NCI-H1694 (cell line): ENCODE data around the gene LRRFIP2.
"Not testable (repeated sequence)": the region's sequence is repeated elsewhere in the genome, so short reads cannot be mapped to it uniquely, and the experiment has no call there.

Experiments
- DNase-seq: peaks from one replicate; lab custom pipeline; 2025; lab: John Stamatoyannopoulos, UW

LRRFIP2 gene

GRCh38 chr3:37174532-37175126 lies at the start of gene LRRFIP2:
TSS of gene LRRFIP2 (minus strand) at chr3:37174582. CDS start at chr3:37148983, 25,599 bp downstream.
- DNase-seq = no peak

DNA sequence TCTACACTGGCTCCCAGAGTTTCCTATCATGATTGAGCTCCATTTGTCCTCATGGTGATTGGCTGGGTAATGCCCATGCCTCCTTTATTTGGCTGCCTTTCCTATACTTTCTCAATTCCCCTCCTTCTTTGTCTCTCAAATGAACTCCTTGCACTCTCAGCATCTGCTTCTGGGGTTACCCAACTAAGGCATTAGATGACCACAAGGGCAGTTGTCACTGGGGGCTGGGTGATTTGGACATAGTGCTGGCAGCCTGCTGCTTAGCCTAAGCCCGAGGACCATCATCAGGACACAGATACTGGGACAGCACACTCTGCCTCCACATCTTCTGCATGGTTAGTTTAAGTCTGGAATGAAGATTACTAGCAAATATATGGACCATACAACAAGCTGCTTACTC lies 49.2 kb upstream of the LRRFIP2 start:
- DNase-seq = no peak

DNA sequence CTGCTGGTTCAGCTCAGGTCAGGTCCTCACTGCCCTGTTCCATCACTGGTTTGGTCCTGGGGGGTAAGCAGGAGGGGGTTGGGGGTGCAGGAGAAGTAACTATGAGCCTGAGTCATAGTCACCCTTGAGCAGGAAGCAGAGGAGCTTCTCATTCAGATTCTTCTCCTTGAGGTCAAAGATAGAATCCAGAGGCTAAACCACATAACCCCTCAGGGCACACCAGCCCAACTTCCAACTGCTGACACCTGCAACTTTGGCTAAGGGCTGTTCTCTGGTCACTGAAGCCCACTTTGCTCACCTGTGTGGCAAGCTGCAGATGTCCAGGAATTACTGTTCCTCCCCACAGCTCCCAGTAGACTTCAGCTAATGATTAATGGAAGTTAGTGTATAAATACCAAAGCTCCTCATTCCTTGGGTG lies 48.8 kb upstream of the LRRFIP2 start:
- DNase-seq = no peak

GRCh38 chr3:37222542-37222941 lies 48.2 kb upstream of the LRRFIP2 start:
- DNase-seq = not testable (repeated sequence)

GRCh38 chr3:37221407-37221806 lies 47.0 kb upstream of the LRRFIP2 start:
- DNase-seq = no peak

DNA sequence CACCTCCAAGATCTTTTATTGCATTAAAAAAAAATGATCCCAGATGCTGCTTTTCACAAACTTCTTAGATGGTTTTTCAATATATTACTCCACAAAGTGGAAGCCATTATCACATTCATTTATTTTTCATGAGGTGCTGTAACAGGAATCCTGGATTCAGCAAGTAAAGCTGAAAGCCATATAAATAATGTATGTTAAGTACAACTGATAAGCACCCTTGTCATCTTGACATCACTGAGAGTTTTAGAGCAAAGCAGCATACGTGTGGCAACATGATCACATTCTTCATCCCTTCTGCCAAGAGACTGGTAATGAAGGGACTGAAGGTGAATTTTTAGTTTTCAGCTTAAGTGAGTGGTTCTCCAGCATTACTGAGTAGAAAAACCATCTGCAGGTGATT lies 44.9 kb upstream of the LRRFIP2 start:
- no peak for DNase-seq

DNA sequence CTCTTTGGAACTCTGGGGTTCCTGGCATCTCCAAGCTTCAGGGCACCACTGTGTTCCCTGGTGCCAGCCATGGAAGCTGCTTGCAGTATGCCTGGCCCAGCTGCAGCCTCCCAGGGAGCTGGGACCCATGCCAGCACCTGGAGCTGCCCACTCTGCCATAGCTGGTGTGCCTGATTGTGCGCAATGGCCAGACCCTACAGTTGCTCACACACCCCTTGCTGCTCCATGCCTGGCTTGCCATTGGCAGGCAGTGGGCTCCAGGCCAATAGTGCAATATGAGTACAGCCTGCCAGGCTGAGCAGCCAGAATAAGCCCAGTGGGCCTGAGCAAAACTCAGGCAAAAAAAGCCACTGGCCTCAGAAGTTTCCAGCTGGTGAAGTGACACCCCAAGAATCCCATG lies 43.8 kb upstream of the LRRFIP2 start:
- no peak for DNase-seq

GRCh38 chr3:37217098-37217849 lies 42.9 kb upstream of the LRRFIP2 start:
- no peak for DNase-seq

- DNase-seq = no peak
Observed at GRCh38 chr3:37216597-37217097, 42.3 kb upstream of the LRRFIP2 start.

- DNase-seq = no peak
Observed at GRCh38 chr3:37214076-37214475, 39.7 kb upstream of the LRRFIP2 start.

DNA sequence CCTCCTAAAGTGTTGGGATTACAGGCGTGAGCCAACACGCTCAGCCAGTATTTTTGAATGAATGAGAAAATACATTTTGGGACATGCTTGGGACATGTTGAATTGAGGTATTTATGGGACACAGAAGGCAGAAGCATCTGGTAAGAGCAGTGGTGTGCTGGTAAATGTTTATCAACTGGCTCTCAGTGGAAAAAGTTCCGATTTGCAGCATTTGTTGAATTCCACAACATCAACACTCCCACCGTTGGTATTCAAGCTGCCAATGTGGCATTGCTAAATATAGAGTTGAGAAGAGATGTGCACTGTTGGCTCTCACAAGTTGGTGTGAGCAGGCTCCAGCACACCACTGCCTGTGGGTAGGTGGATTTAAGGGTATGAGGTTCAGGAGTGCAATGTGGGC lies 35.8 kb upstream of the LRRFIP2 start:
- no peak for DNase-seq

DNA sequence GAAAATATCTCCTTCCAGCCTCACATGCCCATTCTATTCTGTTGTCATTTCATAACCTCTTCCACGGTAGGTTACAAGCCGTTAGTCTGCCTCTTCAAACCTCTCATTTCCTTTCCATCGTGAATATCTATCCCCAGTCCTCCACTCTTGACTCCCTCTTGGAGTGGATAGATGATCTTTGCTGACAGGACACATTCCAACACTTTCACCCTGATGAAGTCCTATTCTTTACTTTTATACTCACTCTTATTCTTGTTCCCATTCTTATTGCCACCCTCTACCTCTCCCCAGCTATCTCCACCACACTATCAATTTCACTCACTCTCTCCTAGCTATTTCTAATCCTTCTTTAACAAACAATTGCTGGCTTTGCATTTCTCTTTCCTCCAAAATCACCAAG lies 34.2 kb upstream of the LRRFIP2 start:
- not testable (repeated sequence) for DNase-seq

- not testable (repeated sequence) for DNase-seq
Observed at GRCh38 chr3:37208008-37208407, 33.6 kb upstream of the LRRFIP2 start.

DNA sequence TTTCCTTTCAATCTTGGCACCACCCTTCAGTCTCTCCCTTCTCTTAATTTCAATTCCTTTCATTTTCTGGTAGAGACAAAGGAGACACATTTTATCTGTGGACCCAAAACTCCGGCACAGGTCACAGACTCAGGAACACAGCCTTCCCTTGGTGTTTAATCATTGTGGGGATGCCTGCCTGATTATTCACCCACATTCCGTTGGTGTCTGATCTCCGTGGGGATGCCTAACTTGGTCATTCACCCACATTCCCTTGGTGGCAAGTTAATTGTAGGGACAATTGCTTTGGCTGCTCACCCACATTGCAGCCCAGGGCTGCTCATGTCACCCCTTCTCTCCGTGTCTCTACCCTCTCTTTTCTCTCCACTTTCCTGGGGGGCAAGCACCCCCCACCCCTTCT lies 31.7 kb upstream of the LRRFIP2 start:
- not testable (repeated sequence) for DNase-seq

DNA sequence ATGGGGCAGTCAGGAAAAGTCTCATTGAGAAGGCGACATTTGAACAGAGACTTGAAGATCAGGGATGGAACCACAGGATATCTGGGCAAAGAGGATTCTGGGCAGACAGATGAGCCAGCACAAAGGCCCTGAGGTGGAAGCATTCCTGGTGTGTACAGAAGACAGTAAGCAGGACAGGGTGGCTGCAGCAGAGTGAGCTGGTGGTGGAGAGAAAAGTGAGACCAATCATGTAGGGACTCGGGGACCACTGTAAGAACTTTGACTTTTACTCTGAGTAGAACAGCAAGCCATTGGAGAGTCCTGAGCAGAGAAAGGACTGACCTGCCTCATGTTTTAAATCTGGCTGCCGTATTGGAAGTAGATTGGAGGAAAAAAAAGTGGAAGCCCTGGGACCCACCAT lies 29.9 kb upstream of the LRRFIP2 start:
- DNase-seq = no peak

GRCh38 chr3:37202035-37202434 lies 27.7 kb upstream of the LRRFIP2 start:
- DNase-seq = no peak

DNA sequence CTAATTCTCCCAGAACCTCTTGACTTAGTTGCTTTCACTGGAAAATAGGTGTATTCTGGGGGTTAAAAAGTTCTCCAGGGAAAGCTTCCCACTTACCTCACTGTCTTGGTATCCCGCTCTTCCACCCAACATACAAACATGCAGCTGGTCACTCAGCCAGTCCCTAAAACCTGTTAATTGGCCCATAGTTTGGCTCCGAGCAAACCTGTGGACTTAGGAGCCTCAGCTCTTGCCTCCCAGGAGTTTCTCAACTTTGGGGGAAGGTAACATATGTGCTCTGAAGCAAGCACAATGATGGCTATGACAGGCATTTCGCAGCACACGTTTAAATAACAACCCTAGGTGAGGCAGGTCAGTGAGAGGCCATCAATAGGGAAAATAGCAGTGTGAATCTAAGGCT lies 25.8 kb upstream of the LRRFIP2 start:
- DNase-seq = no peak

GRCh38 chr3:37198996-37199395 lies 24.6 kb upstream of the LRRFIP2 start:
- no peak for DNase-seq

GRCh38 chr3:37198547-37198946 lies 24.2 kb upstream of the LRRFIP2 start:
- no peak for DNase-seq

DNA sequence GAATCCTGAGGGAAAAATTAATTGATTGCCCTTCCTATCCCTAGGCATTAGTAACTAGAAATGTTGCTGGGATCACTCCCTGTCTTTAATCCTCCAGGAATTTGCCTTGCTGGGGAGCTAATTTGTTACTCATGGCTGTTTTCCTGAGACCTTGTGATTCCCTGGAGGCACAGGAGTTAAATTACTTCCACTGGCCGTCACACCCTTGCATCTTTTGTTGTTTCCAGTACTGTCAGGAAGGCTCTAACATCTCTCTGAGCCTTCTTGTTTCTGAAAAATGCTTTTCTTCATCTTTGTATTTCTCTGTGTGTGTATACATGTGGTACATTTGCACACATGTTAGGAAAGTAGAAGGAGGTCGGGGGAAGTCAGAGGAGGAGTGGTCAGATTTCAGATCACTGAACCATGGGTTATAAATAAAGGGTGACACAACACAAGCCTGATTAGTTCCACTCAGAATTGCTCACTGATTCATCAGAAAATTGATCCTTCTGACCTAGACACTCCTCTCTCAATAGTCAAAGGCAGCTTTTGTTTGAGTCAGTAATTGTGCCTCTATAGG lies 23.5 kb upstream of the LRRFIP2 start:
- no peak for DNase-seq

DNA sequence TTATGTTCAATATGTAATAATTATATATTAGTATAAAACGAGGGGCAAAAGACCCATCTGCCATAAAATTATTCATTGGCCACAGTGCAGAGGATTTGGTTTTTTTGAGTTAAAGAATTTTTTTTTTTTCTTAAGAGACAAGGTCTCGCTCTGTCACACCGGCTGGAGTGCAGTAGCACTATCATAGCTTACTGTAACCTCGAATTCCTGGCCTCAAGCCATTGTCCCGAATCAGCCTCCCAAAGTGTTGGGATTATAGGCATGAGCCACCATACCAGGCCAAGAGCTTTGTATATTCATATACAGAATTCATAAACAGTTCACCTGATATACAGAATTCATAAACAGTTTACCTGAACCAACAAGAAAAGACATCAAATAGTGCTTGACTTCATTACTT lies 20.2 kb upstream of the LRRFIP2 start:
- no peak for DNase-seq

DNA sequence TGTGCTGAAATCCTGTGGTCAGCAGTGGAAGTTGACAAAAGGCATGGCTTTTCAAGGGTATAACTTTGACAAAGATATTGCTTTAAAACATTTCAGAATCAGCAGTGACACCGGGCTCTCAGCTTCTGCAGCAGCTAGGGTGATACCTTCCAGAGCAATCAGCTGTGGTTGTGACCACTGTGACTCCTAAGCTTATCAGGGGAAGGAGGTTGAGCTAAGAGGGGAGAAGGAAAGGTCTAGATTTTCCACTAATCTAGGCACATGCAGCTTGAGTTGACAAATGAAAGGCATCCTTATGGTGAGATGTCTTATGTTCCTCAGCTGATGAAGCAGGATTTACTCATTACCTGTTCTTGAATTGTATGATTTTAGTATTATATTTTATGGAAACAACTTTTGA lies 16.3 kb upstream of the LRRFIP2 start:
- no peak for DNase-seq

DNA sequence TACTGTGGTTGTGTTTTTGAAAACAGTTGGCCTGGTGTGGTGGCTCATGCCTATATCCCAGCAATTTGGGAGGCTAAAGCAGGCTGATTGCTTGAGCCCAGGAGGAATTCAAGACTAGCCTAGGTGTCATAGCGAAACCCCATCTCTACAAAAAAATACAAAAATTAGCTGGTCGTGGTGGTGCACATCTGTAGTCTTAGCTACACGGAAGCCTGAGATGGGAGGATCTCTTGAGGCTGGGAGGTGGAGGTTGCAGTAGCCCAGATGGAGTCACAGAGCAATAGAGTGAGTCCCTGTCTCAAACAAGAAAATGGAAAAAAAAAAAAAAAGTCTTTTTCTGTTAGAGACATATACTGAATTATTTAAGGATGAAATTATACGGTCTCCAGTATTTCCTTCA lies 14.7 kb upstream of the LRRFIP2 start:
- DNase-seq = no peak
